ENCODE results near the gene TSPAN19.
"Not testable (repeated sequence)": the region's sequence is repeated elsewhere in the genome, so short reads cannot be mapped to it uniquely, and the experiment has no call there.

TSPAN19 gene

DNA sequence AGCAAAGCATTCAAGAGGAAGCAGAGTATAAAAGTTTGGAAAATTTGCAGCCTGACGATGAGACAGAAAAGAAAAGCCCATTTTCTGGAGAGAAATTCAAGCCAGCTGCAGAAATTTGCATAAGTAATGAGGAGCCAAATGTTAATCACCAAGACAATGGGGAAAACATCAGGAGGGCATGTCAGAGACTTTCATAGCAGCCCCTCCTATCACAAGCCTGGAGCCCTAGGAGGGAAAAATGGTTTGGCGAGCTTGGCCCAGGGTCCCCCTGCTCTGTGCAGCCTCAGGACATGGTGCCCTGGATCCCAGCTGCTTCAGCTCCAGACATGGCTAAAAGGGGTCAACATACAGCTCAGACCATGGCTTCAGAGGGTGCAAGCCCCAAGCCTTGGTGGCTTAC is 31.0 kb downstream of the TSPAN19 start:
- not testable (repeated sequence) for DNase-seq (ENCODE audit: low read depth, low spot score); H3K4me3 ChIP-seq (ENCODE audit: low read length)

DNA sequence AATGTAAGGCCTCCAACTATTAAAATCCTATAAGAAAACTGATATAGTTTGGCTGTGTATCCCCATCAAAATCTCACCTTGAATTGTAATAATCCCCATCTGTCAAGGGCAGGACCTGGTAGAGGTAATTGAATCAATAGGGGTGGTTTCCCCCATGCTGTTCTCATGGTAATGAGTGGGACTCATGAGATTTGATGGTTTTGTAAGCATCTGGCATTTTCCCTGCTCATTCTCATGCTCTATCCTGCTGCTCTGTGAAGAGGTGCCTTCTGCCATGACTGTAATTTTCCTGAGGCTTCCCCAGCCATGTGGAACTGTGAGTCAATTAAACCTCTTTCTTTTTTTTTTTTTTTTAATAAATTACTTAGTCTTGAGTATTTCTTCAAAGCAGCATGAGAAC is 31.9 kb downstream of the TSPAN19 start:
- DNase-seq (ENCODE audit: low read depth, low spot score), result no peak
- H3K4me3 ChIP-seq (ENCODE audit: low read length), result no peak overlapping the region

DNA sequence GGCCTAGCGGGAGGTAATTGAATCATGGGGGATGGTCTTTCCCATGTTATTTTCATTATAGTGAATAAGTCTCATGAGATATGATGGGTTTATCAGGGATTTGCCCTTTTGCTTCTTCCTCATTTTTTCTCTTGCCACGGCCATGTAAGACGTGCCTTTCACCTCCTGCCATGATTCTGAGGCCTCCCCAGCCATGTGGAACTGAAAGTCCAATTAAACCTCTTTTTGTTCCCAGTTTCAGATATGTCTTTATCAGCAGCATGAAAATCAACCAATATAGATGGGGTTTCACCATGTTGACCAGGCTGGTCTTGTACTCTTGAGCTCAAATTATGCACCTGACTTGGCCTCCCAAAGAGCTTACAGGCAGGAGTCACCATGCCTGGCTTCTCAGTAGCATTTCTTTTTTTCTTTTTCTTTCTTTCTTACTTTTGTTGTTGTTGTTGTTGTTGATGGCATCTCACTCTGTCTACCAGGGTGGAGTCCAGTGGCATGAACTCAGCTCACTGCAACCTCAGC is 33.2 kb downstream of the TSPAN19 start:
- DNase-seq (ENCODE audit: low read depth, low spot score), result no peak

DNA sequence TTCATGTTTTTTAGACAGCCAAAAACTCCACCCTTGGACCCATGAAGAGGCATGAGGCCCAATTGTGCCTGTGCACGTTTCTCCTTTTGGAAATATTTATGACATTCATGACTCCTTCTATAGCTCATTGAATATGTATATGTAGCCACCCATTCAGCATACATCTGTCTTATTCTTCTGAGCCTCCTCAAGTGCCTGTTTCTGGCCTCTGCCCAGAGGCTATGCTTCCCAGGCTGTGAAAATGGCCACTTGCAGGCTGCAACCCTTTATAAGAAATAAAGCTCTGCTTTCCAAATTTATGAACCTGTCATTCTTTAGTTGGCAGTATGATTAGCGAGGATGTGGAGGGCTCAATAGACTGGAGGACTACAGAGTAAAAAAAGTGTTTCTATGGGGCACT is 35.3 kb downstream of the TSPAN19 start:
- no peak overlapping the region for H3K4me3 ChIP-seq (ENCODE audit: low read length)
- no peak for DNase-seq (ENCODE audit: low read depth, low spot score)

More for the DNA sequence above, 33.2 kb downstream of the TSPAN19 start:
- no peak overlapping the region for H3K4me3 ChIP-seq (ENCODE audit: low read length)

GRCh38 chr12:84998341-84998740 is 37.7 kb downstream of the TSPAN19 start:
- H3K4me3 ChIP-seq (ENCODE audit: low read length), result no peak overlapping the region
- DNase-seq (ENCODE audit: low read depth, low spot score), result no peak

DNA sequence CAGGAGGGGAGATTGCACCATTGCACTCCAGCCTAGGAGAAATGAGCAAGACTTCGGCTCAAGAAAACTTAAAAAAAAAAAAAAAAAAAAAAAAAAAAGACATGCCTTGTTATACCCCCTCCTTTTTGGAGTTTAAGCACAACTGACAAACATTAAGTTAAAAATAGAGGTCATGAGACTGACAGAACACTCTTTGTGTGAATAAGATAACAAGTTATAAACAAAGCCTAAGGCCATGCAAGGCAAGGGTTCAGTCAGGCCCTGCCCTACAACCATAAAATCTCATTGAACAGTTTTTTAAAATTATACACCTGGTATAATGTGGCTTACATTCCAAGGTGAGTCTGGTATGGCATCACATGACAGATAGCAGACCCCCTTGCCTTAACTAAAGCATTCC is 39.3 kb downstream of the TSPAN19 start:
- DNase-seq (ENCODE audit: low read depth, low spot score), result no peak
- H3K4me3 ChIP-seq (ENCODE audit: low read length), result no peak overlapping the region

GRCh38 chr12:84995641-84996040 is 40.4 kb downstream of the TSPAN19 start:
- no peak overlapping the region for H3K4me3 ChIP-seq (ENCODE audit: low read length)
- no peak for DNase-seq (ENCODE audit: low read depth, low spot score)

GRCh38 chr12:84994426-84994825 is 41.7 kb downstream of the TSPAN19 start:
- DNase-seq (ENCODE audit: low read depth, low spot score), result peak; percentile 54

GRCh38 chr12:84986586-84986985 is 49.5 kb downstream of the TSPAN19 start:
- DNase-seq (ENCODE audit: low read depth, low spot score), result no peak
- no peak overlapping the region for H3K4me3 ChIP-seq (ENCODE audit: low read length)

More at GRCh38 chr12:84994426-84994825, 41.7 kb downstream of the TSPAN19 start:
- no peak overlapping the region for H3K4me3 ChIP-seq (ENCODE audit: low read length)

- no peak for DNase-seq (ENCODE audit: low read depth, low spot score)
Observed at GRCh38 chr12:84986117-84986516, 50.0 kb downstream of the TSPAN19 start.

DNA sequence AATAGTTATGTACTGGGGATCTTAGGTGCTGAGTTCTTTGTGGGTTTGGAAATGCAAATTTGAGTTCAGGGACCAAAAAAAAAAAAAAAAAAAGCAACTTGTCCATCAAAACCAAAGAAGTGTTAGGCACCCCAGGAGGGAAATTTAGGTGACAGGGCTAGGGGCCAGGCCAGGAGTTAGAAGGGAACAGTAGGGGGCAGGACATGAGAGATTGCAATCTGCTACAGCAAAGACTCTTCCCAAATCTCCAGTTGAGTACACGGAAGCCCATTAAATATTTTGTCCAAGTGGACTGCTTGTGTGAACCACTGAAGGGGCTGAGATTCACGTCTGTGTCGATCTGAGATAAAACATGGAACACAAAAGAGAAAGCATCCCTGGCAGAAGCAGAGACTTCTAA is 52.8 kb downstream of the TSPAN19 start:
- H3K4me3 ChIP-seq (ENCODE audit: low read length), result no peak overlapping the region
- no peak for DNase-seq (ENCODE audit: low read depth, low spot score)

More at GRCh38 chr12:84986117-84986516, 50.0 kb downstream of the TSPAN19 start:
- H3K4me3 ChIP-seq (ENCODE audit: low read length), result no peak overlapping the region

DNA sequence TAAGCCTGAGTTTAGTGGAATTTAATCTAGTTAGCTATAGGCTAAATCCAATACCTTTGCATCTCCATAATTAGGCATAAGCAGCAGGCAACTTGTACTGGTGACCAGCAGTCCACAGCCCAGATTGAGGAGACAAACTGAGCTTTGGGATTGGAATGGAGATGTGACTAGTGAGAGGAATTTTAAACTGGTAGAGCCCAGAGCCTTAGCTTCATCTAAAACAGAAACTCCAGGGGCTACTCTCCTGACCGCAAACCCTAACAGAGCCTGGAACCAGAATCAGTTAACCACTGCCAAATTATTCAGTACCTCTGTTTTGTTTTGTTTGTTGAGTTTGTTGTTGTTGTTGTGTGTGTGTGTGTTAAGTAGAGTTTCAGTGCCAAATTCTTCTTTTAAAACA is 53.2 kb downstream of the TSPAN19 start:
- DNase-seq (ENCODE audit: low read depth, low spot score), result no peak
- H3K4me3 ChIP-seq (ENCODE audit: low read length), result no peak overlapping the region

DNA sequence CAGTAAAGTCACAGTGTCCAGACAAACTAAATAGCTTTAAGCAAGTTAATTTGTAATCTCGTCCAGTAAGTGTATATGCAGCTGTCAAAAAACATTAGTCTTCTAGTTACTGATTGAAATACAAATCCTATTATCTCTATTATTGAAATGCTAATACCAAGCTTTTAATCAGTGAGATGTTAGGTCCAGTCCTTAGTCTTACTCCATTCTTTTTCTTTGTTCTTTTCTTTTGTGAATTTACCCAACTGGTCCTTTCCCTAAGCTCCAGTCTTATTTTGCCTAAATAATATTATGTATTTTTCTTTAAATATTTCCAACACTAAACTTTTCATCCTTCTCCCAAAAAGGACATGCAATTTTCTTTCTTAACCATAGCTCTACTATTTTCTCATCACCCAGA is 57.2 kb downstream of the TSPAN19 start:
- DNase-seq (ENCODE audit: low read depth, low spot score), result no peak
- H3K4me3 ChIP-seq (ENCODE audit: low read length), result no peak overlapping the region

DNA sequence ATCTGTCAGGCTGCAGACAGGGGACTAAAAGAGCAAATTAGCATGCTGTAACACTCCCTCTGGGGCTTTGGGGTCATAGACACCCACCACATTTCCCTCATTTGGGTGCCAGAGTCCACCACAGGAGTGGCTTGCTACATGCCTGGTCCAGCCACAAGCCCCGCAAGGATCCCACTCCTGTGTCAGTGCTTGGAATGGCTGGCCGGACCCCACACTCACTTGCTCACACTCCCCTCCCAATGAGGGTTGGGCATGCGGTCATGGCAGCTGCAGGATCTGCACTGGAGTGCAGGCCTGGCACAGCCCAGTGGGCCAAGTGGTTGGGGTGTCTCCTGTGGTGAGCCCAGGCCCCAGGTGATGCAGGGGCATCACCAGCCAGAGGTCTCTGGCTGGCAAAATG is 59.9 kb downstream of the TSPAN19 start:
- H3K4me3 ChIP-seq (ENCODE audit: low read length), result no peak overlapping the region
- no peak for DNase-seq (ENCODE audit: low read depth, low spot score)

- no peak overlapping the region for H3K4me3 ChIP-seq (ENCODE audit: low read length)
- DNase-seq (ENCODE audit: low read depth, low spot score), result no peak
Observed at GRCh38 chr12:84974155-84974815, 61.8 kb downstream of the TSPAN19 start.

DNA sequence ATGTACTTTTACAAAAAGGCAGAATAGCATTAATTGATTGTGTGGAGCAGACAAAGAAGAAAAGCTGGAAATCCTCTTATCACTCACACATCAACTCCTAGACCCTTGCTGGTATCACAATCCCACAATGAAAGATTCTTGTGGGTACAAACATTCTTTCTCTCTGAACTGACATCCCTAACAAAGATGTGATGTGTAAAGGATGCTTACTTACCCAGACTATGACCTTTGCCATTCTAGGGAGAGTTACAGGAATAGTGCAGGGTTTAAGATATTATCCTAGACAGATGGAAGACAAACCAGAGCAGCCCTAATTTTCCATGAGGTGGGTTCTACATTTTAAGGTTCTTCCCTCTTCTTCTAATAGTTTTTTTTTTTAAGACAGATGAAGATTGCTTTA is 63.1 kb downstream of the TSPAN19 start:
- DNase-seq (ENCODE audit: low read depth, low spot score), result no peak
- H3K4me3 ChIP-seq (ENCODE audit: low read length), result no peak overlapping the region

GRCh38 chr12:84969226-84969625 is 66.9 kb downstream of the TSPAN19 start:
- no peak overlapping the region for H3K4me3 ChIP-seq (ENCODE audit: low read length)
- no peak for DNase-seq (ENCODE audit: low read depth, low spot score)
